ENCODE results near the gene FXYD2. TPM values are rescaled to one million over a fixed set of nuclear protein-coding genes. Genes with fewer than 3 reads are reported as not detected.
"Not testable (repeated sequence)": the region's sequence is repeated elsewhere in the genome, so short reads cannot be mapped to it uniquely, and the experiment has no call there.

FXYD2 gene
- total and polyA plus RNA-seq, 9 donors, result 1.7 to 23.1 (median 10.5) TPM

DNA sequence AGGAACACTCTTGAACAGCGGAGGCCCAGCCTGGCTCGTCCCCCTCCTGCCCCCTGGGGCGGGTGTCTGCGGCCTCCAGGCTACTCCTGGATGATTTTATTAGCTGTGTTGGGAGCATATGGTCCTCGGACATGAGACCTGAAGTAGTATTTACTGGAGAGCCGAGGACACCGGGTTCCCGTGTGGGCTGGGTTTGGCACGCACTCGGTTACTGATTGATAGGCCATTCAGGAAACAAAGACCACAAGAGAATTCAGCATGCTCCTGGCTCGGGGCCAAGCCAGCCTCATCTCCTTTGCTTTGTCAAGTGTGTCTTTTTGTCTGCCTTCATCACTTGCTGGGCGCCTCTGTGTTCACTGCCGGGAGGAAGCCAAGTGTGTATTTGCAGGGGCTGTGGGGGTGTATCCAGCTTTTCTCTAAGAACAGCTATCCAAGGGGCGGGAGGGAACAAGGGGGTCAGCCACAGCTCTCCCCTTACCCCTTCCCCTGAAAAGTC, 9.7 kb downstream of the FXYD2 start:
- TF ChIP-seq POLR2A (IDR thresholded peaks at IDR 0.05) (no peak), EP300 (IDR thresholded peaks at IDR 0.05) (no peak)
- TF ChIP-seq, protein P1, sequence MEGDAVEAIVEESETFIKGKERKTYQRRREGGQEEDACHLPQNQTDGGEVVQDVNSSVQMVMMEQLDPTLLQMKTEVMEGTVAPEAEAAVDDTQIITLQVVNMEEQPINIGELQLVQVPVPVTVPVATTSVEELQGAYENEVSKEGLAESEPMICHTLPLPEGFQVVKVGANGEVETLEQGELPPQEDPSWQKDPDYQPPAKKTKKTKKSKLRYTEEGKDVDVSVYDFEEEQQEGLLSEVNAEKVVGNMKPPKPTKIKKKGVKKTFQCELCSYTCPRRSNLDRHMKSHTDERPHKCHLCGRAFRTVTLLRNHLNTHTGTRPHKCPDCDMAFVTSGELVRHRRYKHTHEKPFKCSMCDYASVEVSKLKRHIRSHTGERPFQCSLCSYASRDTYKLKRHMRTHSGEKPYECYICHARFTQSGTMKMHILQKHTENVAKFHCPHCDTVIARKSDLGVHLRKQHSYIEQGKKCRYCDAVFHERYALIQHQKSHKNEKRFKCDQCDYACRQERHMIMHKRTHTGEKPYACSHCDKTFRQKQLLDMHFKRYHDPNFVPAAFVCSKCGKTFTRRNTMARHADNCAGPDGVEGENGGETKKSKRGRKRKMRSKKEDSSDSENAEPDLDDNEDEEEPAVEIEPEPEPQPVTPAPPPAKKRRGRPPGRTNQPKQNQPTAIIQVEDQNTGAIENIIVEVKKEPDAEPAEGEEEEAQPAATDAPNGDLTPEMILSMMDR (IDR thresholded peaks at IDR 0.05), result no peak
- 40 to 63% (median 54%) methylated on average over 14 of the region's 14 CpGs for WGBS, 3 donors
- peaks cover 3% of the 10 kb centered on the region for H3K4me1 ChIP-seq (ENCODE audit: insufficient read depth)
- H3K4me3 ChIP-seq, result no peak overlapping the region
- H3K27me3 ChIP-seq, result no peaks in the 10 kb centered on the region
- H3K36me3 ChIP-seq, result no peaks in the 10 kb centered on the region
- H3K9me3 ChIP-seq, result no peaks in the 10 kb centered on the region
- no peak overlapping the region for H3K27ac ChIP-seq
- intact Hi-C loops (cut with DNase I), result loop anchor here in 3 of 4 donors (5.0 kb wide), 3 partner anchors 132 to 388 kb away; no protein-coding TSS in a partner anchor
- peak in 1 of 5 donors; percentile 47 for DNase-seq

GRCh38 chr11:117814204-117814765, 10.3 kb downstream of the FXYD2 start:
- no peaks in the 10 kb centered on the region for H3K36me3 ChIP-seq
- 90 to 91% (median 90%) methylated on average over 7 of the region's 7 CpGs for WGBS, 3 donors
- H3K27ac ChIP-seq, result no peak overlapping the region
- no peak overlapping the region for H3K4me3 ChIP-seq
- H3K4me1 ChIP-seq (ENCODE audit: insufficient read depth), result peaks cover 5% of the 10 kb centered on the region
- no peak for DNase-seq
- TF ChIP-seq EP300 (IDR thresholded peaks at IDR 0.05), result no peak
- TF ChIP-seq, protein P1 (IDR thresholded peaks at IDR 0.05), result no peak
- intact Hi-C loops (cut with DNase I), result no loop called here
- no peaks in the 10 kb centered on the region for H3K9me3 ChIP-seq
- no peaks in the 10 kb centered on the region for H3K27me3 ChIP-seq

- H3K9me3 ChIP-seq; H3K27me3 ChIP-seq; H3K27ac ChIP-seq; H3K4me1 ChIP-seq (ENCODE audit: insufficient read depth); intact Hi-C loops (cut with DNase I); DNase-seq; H3K4me3 ChIP-seq; H3K36me3 ChIP-seq: not testable (repeated sequence)
- WGBS, 3 donors, result 78 to 85% (median 84%) methylated on average over 12 of the region's 12 CpGs
These were observed 14.5 kb downstream of the FXYD2 start for GRCh38 chr11:117810056-117810451.

- peak; percentile 36 to 71 (median 61) for DNase-seq
- intact Hi-C loops (cut with DNase I), result loop anchor here in 3 of 4 donors (5.0 to 10.0 kb wide), 3 partner anchors 243 to 385 kb away; no protein-coding TSS in a partner anchor
- Histone ChIP-seq H3K36me3 (no peaks in the 10 kb centered on the region), H3K9me3 (no peaks in the 10 kb centered on the region), H3K4me3 (no peak overlapping the region), H3K4me1 (ENCODE audit: insufficient read depth) (peaks cover 4% of the 10 kb centered on the region), H3K27ac (no peak overlapping the region), H3K27me3 (no peaks in the 10 kb centered on the region)
- TF ChIP-seq EP300 (IDR thresholded peaks at IDR 0.05) (no peak), POLR2A (IDR thresholded peaks at IDR 0.05) (no peak)
- TF ChIP-seq, protein P1 (IDR thresholded peaks at IDR 0.05), result peak in 1 of 3 donors; percentile 39
- 15 to 33% (median 19%) methylated on average over 21 to 22 of the region's 22 CpGs for WGBS, 3 donors
These were observed 15.1 kb downstream of the FXYD2 start for GRCh38 chr11:117809236-117810055.
